Measurements from ENCODE around the gene RANBP10.
"Not testable (repeated sequence)": the region's sequence is repeated elsewhere in the genome, so short reads cannot be mapped to it uniquely, and the experiment has no call there.

RANBP10 gene

GRCh38 chr16:67841198-67841815, 34.9 kb upstream of the RANBP10 start:
- no peak for DNase-seq (ENCODE audit: low read depth in 1 of 2, low spot score in 1 of 2)
- TF ChIP-seq SPI1 (IDR thresholded peaks at IDR 0.05; ENCODE audit: borderline replicate concordance, low read depth): no peak
- TF ChIP-seq REST (IDR thresholded peaks at IDR 0.05; ENCODE audit: insufficient replicate concordance, low read depth): no peak
- TF ChIP-seq POLR2AphosphoS5 (IDR thresholded peaks at IDR 0.05; ENCODE audit: low read depth): no peak
- TF ChIP-seq CTCF (IDR thresholded peaks at IDR 0.05; ENCODE audit: insufficient read depth, low read length): no peak
- no peak for TF ChIP-seq GABPA (IDR thresholded peaks at IDR 0.05; ENCODE audit: low read depth)
- peak overlapping the region; percentile 94 for H3K27ac ChIP-seq (replicated peaks)
- no peak overlapping the region for H3K4me3 ChIP-seq (replicated peaks; ENCODE audit: insufficient read depth, low read length)
- H3K27me3 ChIP-seq (ENCODE audit: insufficient read depth, poor library complexity, severe bottlenecking): no peaks in the 10 kb centered on the region

- no peak for DNase-seq (ENCODE audit: low read depth in 1 of 2, low spot score in 1 of 2)
- no peak overlapping the region for H3K27ac ChIP-seq (replicated peaks)
- H3K27me3 ChIP-seq (ENCODE audit: insufficient read depth, poor library complexity, severe bottlenecking): no peaks in the 10 kb centered on the region
- TF ChIP-seq SPI1 (IDR thresholded peaks at IDR 0.05; ENCODE audit: borderline replicate concordance, low read depth): no peak
- no peak for TF ChIP-seq REST (IDR thresholded peaks at IDR 0.05; ENCODE audit: insufficient replicate concordance, low read depth)
- no peak for TF ChIP-seq CTCF (IDR thresholded peaks at IDR 0.05; ENCODE audit: insufficient read depth, low read length)
- no peak for TF ChIP-seq POLR2AphosphoS5 (IDR thresholded peaks at IDR 0.05; ENCODE audit: low read depth)
- no peak for TF ChIP-seq GABPA (IDR thresholded peaks at IDR 0.05; ENCODE audit: low read depth)
- no peak overlapping the region for H3K4me3 ChIP-seq (replicated peaks; ENCODE audit: insufficient read depth, low read length)
Measured at GRCh38 chr16:67837811-67838210, 31.5 kb upstream of the RANBP10 start.

- H3K4me3 ChIP-seq (replicated peaks; ENCODE audit: insufficient read depth, low read length); H3K27me3 ChIP-seq (ENCODE audit: insufficient read depth, poor library complexity, severe bottlenecking); H3K27ac ChIP-seq (replicated peaks); DNase-seq (ENCODE audit: low read depth in 1 of 2, low spot score in 1 of 2): not testable (repeated sequence)
Measured at GRCh38 chr16:67837190-67837589, 30.8 kb upstream of the RANBP10 start.

GRCh38 chr16:67834242-67834614, 27.9 kb upstream of the RANBP10 start:
- Histone ChIP-seq H3K27me3 (ENCODE audit: insufficient read depth, poor library complexity, severe bottlenecking) (no peaks in the 10 kb centered on the region), H3K27ac (replicated peaks) (no peak overlapping the region)
- DNase-seq (ENCODE audit: low read depth in 1 of 2, low spot score in 1 of 2): no peak

More at GRCh38 chr16:67834242-67834614, 27.9 kb upstream of the RANBP10 start:
- no peak for TF ChIP-seq POLR2AphosphoS5 (IDR thresholded peaks at IDR 0.05; ENCODE audit: low read depth)
- no peak for TF ChIP-seq REST (IDR thresholded peaks at IDR 0.05; ENCODE audit: insufficient replicate concordance, low read depth)
- TF ChIP-seq GABPA (IDR thresholded peaks at IDR 0.05; ENCODE audit: low read depth): no peak
- TF ChIP-seq CTCF (IDR thresholded peaks at IDR 0.05; ENCODE audit: insufficient read depth, low read length): no peak
- no peak for TF ChIP-seq SPI1 (IDR thresholded peaks at IDR 0.05; ENCODE audit: borderline replicate concordance, low read depth)
- peak overlapping the region; percentile 72 for H3K4me3 ChIP-seq (replicated peaks; ENCODE audit: insufficient read depth, low read length)

All from HL-60 (cell line).